HG02970 (cell line): ENCODE data around the gene TUBB.
"Not testable (repeated sequence)": the region's sequence is repeated elsewhere in the genome, so short reads cannot be mapped to it uniquely, and the experiment has no call there.

Experiments used
- ATAC-seq: cut with Tn5 transposase; IDR thresholded peaks from one replicate; pipeline ENCODE4 v1.9.1; 2021; ENCODE audit warnings: mild to moderate bottlenecking, moderate library complexity, moderate number of reproducible peaks; ENCODE audit not compliant: unreplicated experiment, low FRiP score

The TUBB gene

GRCh38 chr6:30717129-30717844, 2.9 kb upstream of the TUBB start, which contains the start of gene MDC1:
Gene MDC1, minus strand, starts transcription at chr6:30717281. Its CDS starts 2,106 bp downstream, at chr6:30715175.
- peak; percentile 66 for ATAC-seq

GRCh38 chr6:30717845-30718720, 2.1 kb upstream of the TUBB start:
- not testable (repeated sequence) for ATAC-seq

GRCh38 chr6:30719356-30719755, 796 bp upstream of the TUBB start:
- ATAC-seq, result no peak

- ATAC-seq, result no peak
These were observed 616 bp downstream of the TUBB start for GRCh38 chr6:30720738-30721197.

GRCh38 chr6:30721198-30722024, 1.3 kb downstream of the TUBB start:
- peak; percentile 30 for ATAC-seq

- ATAC-seq, result not testable (repeated sequence)
These were observed 1.8 kb downstream of the TUBB start for GRCh38 chr6:30722025-30722279.

- ATAC-seq, result no peak
These were observed 2.3 kb downstream of the TUBB start for GRCh38 chr6:30722280-30723112.

GRCh38 chr6:30723159-30723842, 3.1 kb downstream of the TUBB start:
- not testable (repeated sequence) for ATAC-seq

- ATAC-seq, result not testable (repeated sequence)
These were observed 3.9 kb downstream of the TUBB start for GRCh38 chr6:30723843-30724741.

GRCh38 chr6:30724906-30725667, 4.9 kb downstream of the TUBB start:
- no peak for ATAC-seq

- no peak for ATAC-seq
These were observed 5.8 kb downstream of the TUBB start for GRCh38 chr6:30725713-30726505.

GRCh38 chr6:30726506-30727413, 6.6 kb downstream of the TUBB start:
- no peak for ATAC-seq

GRCh38 chr6:30727920-30728553, 7.9 kb downstream of the TUBB start:
- ATAC-seq, result no peak

GRCh38 chr6:30730601-30731435, 10.7 kb downstream of the TUBB start:
- no peak for ATAC-seq
